H1 (cell line): ENCODE data around the gene GRAMD1B. TPM values are rescaled to one million over a fixed set of nuclear protein-coding genes. Genes with fewer than 3 reads are reported as not detected.
A peak's percentile ranks its signal among the peaks of the same experiment; 100 is the strongest.

Experiments
- ATF2 ChIP-seq: IDR thresholded peaks from 2 replicates; pipeline ENCODE4 v1.6.1; 2012; ENCODE audit warnings: low read length, inconsistent platforms
- CEBPB ChIP-seq: IDR thresholded peaks from 2 replicates; pipeline ENCODE4 v1.6.1; 2012; ENCODE audit warnings: low read depth, low read length
- CHD1 ChIP-seq: IDR thresholded peaks from 2 replicates; pipeline ENCODE4 v1.6.1; 2012; ENCODE audit warnings: low read depth, low read length, improper control_type of control experiment
- CREB1 ChIP-seq: IDR thresholded peaks from 2 replicates; pipeline ENCODE4 v1.6.1; 2012; ENCODE audit warnings: inconsistent platforms
- EGR1 ChIP-seq: IDR thresholded peaks from 2 replicates; pipeline ENCODE4 v1.6.1; 2011; ENCODE audit warnings: low read depth, low read length, borderline replicate concordance
- FOSL1 ChIP-seq: IDR thresholded peaks from 2 replicates; pipeline ENCODE4 v1.6.1; 2011; ENCODE audit warnings: mild to moderate bottlenecking, low read depth, low read length, moderate library complexity; ENCODE audit not compliant: insufficient read depth
- GABPA ChIP-seq: IDR thresholded peaks from 2 replicates; pipeline ENCODE4 v1.6.1; 2011; ENCODE audit warnings: mild to moderate bottlenecking, low read length, moderate library complexity, borderline replicate concordance; ENCODE audit not compliant: insufficient read depth
- GTF2F1 ChIP-seq: IDR thresholded peaks from 2 replicates; pipeline ENCODE4 v1.6.1; 2012; ENCODE audit warnings: low read depth, low read length, improper control_type of control experiment, borderline replicate concordance
- JUND ChIP-seq: IDR thresholded peaks from 2 replicates; pipeline ENCODE4 v1.6.1; 2011; ENCODE audit warnings: mild to moderate bottlenecking, improper control_type of control experiment, low read length
- KDM4A ChIP-seq: IDR thresholded peaks from one replicate; pipeline ENCODE4 v1.7.1; 2012; ENCODE audit warnings: low read depth, mild to moderate bottlenecking, moderate library complexity, low read length, inconsistent platforms; ENCODE audit not compliant: severe bottlenecking
- KDM5A ChIP-seq: fragments of 200-600 bp; IDR thresholded peaks from 2 replicates; pipeline ENCODE4 v1.7.1; 2012; ENCODE audit warnings: mild to moderate bottlenecking, low read length, inconsistent platforms, mixed read lengths
- MAX ChIP-seq: IDR thresholded peaks from 2 replicates; pipeline ENCODE4 v1.6.1; 2012; ENCODE audit warnings: inconsistent platforms
- NANOG ChIP-seq: IDR thresholded peaks from 2 replicates; pipeline ENCODE4 v1.6.1; 2011; ENCODE audit warnings: low read length, low read depth, mild to moderate bottlenecking, inconsistent platforms; ENCODE audit not compliant: insufficient read depth, poor library complexity, severe bottlenecking
- POLR2AphosphoS5 ChIP-seq: IDR thresholded peaks from 2 replicates; pipeline ENCODE4 v1.6.1; 2011; ENCODE audit warnings: low read depth, low read length
- RBBP5 ChIP-seq: IDR thresholded peaks from 2 replicates; pipeline ENCODE4 v1.7.1; 2012; ENCODE audit warnings: low read depth, mild to moderate bottlenecking, inconsistent platforms, low read length, moderate library complexity, borderline replicate concordance
- RNF2 ChIP-seq: fragments of 200-900, 300-1000 bp; sonication (generic); IDR thresholded peaks from 2 replicates; pipeline ENCODE4 v1.7.1; 2016; ENCODE audit warnings: borderline replicate concordance, low read depth, mild to moderate bottlenecking, antibody characterized with exemption, low read length; ENCODE audit not compliant: poor library complexity, severe bottlenecking; ENCODE audit errors: missing control alignments
- RXRA ChIP-seq: IDR thresholded peaks from 2 replicates; pipeline ENCODE4 v1.6.1; 2011; ENCODE audit warnings: low read depth, mild to moderate bottlenecking, low read length, moderate library complexity; ENCODE audit not compliant: insufficient read depth
- SAP30 ChIP-seq: fragments of 300-600 bp; sonication (generic); IDR thresholded peaks from 2 replicates; pipeline ENCODE4 v1.7.1; 2012; ENCODE audit warnings: low read length, moderate library complexity, mild to moderate bottlenecking, inconsistent platforms; ENCODE audit not compliant: insufficient read depth, insufficient replicate concordance
- SIRT6 ChIP-seq: IDR thresholded peaks from one replicate; pipeline ENCODE4 v1.7.1; 2012; ENCODE audit warnings: low read length, inconsistent platforms
- SUZ12 ChIP-seq: fragments of 200-600 bp; sonication (generic); IDR thresholded peaks from 2 replicates; pipeline ENCODE4 v1.6.1; 2012; ENCODE audit warnings: mild to moderate bottlenecking, inconsistent platforms, low read length, moderate library complexity, mixed read lengths
- TCF12 ChIP-seq: IDR thresholded peaks from 2 replicates; pipeline ENCODE4 v1.6.1; 2011; ENCODE audit warnings: low read depth, mild to moderate bottlenecking, low read length
- TEAD4 ChIP-seq: IDR thresholded peaks from 2 replicates; pipeline ENCODE4 v1.6.1; 2012; ENCODE audit warnings: low read depth, low read length, inconsistent platforms, mixed read lengths
- YY1 ChIP-seq: IDR thresholded peaks from 2 replicates; pipeline ENCODE4 v1.6.1; 2011; ENCODE audit warnings: low read depth, mild to moderate bottlenecking, low read length
- polyA plus RNA-seq, 7 experiments: library from polyadenylated mRNA; depleted of rRNA in 3 of 7; stranded (reverse) in 5 of 7; unstranded in 2 of 7; fragments of >200 nt in 5 of 7; fragments of 200-250 nt in 2 of 7; gene quantifications; 1 replicate in 5 of 7; 2 replicates in 1 of 7; 4 replicates in 1 of 7; pipeline versions ENCODE4 v1.2.1 to v1.2.3, GENCODE V29; 2011 to 2013; ENCODE audit warnings: missing spikeins in 2 of 7, mixed read lengths in 2 of 7
- total RNA-seq: library from RNA; stranded (reverse); fragmentation: NEBNext Ultra II Directional; extraction: Animal tissue kit (Norgen Biotek cat#: 25700); gene quantifications from 2 replicates; pipeline ENCODE4 v1.2.1, GENCODE V29; 2021

GRAMD1B gene
- total and polyA plus RNA-seq, 2 of the 8 experiments (the other 6 are each of a cell fraction or from before 2014, with no cell fraction given), result 10.1 to 21.2 TPM

GRCh38 chr11:123654566-123655081 is 224.6 kb downstream of the GRAMD1B start, which contains the start of gene SCN3B (continued):
- TF ChIP-seq JUND (peak; percentile 60; the same call in 1 of the 2 replicates), POLR2AphosphoS5 (0 out of 2 replicates have a peak, but pooled peaks have one; percentile 27), EGR1 (peak; percentile 91; the same call in 1 of the 2 replicates), FOSL1 (no peak), GABPA (no peak), CHD1 (no peak), CEBPB (no peak), SUZ12 (no peak), RBBP5 (peak; percentile 58; the same call in 1 of the 2 replicates), GTF2F1 (no peak), ATF2 (peak; percentile 91), YY1 (no peak), RXRA (no peak), NANOG (no peak), TCF12 (no peak), TEAD4 (no peak), KDM5A (no peak), RNF2 (no peak), KDM4A (peak; percentile 87), SAP30 (no peak), MAX (peak; percentile 54; the same call in 1 of the 2 replicates), SIRT6 (no peak), CREB1 (peak; percentile 66; the same call in 1 of the 2 replicates)
- TF ChIP-seq, all 59 proteins: peak for 12
